ENCODE data around the gene RBMS3. TPM values are rescaled to one million over a fixed set of nuclear protein-coding genes. Genes with fewer than 3 reads are reported as not detected.
"Not testable (repeated sequence)": the region's sequence is repeated elsewhere in the genome, so short reads cannot be mapped to it uniquely, and the experiment has no call there.

Gene RBMS3
- total RNA-seq, 1 donor from 2014 or later, result 22.6 TPM

- DNase-seq (ENCODE audit: low read depth in 2 of 2), result no peak
These were observed 240.4 kb downstream of the RBMS3 start for GRCh38 chr3:29521293-29521692.

DNA sequence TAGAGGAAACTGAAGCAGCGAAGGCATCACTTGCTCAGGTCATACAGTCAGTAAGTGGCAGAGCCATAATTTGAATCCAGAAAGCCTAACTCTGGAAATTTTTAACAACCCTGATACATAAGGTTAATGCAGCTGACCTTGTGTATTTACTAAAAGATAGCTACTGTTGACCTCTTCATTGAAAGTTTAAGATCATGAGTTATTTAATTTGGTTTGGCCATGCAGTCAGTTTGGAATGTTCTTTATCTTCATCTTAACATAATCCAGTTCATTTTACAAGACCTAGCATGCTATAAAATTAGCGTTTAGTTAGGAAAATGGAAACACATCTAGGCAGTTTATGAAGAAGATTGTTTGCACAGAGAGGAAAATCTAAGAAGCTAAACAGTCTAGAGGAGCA, 240.9 kb downstream of the RBMS3 start:
- no peak for DNase-seq (ENCODE audit: low read depth in 2 of 2)

- DNase-seq (ENCODE audit: low read depth in 2 of 2), result not testable (repeated sequence)
These were observed 243.6 kb downstream of the RBMS3 start for GRCh38 chr3:29524433-29524832.

- DNase-seq (ENCODE audit: low read depth in 2 of 2), result peak; percentile 89 to 94
These were observed 244.5 kb downstream of the RBMS3 start for GRCh38 chr3:29525254-29525881.

DNA sequence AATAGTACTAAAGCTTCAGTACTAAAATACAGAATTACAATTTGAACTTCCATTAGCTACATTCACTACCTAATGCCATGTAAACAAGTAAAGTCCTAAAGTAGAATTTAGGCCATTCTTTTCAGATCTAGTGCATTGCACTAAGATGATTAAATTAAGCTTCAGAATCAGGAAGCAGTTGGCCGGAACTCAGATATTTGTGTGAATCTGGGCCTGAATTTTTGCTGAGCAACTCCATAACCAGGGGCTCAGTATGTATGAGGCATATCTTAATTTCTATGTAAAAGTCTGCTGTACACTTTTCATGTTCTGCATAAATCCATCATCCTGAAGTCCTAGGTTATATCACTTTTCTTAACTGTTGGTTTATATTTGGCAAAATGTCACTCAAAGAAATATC, 246.4 kb downstream of the RBMS3 start:
- DNase-seq (ENCODE audit: low read depth in 2 of 2), result peak; percentile 23 to 63

DNA sequence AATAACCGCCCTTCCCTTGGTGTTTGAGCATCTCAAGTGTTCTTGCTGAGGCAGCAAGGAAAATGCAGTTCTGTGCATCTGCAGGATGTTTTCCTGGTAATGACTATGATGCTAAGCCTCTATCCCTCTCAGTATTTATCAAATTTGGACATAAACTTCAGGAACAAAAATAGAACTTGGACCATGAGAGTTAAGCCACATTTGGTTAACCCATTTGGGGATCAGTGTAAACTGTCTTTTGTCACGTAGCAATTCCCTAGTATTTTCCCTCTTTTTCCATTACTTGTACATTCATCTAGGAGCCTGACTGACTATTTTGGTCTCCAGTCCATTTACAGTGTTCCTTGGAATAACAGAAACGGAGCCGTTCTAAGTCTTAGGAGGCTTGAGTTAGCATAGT, 250.8 kb downstream of the RBMS3 start:
- DNase-seq (ENCODE audit: low read depth in 2 of 2), result no peak

GRCh38 chr3:29532473-29532872, 251.6 kb downstream of the RBMS3 start:
- no peak for DNase-seq (ENCODE audit: low read depth in 2 of 2)

DNA sequence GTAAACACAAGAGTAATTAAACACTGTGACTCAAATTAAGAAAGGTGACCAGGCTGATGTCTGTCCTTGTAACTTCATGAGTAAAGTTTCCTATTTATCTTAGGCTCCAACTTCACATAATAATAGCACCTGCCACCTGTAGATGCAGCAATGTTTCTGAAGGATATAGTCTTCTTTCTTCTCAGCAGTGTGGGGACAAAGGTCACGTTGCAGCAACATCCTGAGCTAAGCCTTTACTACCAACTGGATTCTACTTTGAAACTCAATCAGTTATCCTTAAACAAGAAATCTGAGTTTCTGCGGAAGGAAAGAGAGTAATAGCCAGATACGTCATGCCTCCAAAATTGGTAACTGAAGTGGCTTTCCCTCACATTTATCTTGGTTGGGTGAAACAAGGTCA, 253.1 kb downstream of the RBMS3 start:
- DNase-seq (ENCODE audit: low read depth in 2 of 2), result peak in 1 of 2 donors; percentile 90

GRCh38 chr3:29536016-29536758, 255.3 kb downstream of the RBMS3 start:
- no peak for DNase-seq (ENCODE audit: low read depth in 2 of 2)

DNA sequence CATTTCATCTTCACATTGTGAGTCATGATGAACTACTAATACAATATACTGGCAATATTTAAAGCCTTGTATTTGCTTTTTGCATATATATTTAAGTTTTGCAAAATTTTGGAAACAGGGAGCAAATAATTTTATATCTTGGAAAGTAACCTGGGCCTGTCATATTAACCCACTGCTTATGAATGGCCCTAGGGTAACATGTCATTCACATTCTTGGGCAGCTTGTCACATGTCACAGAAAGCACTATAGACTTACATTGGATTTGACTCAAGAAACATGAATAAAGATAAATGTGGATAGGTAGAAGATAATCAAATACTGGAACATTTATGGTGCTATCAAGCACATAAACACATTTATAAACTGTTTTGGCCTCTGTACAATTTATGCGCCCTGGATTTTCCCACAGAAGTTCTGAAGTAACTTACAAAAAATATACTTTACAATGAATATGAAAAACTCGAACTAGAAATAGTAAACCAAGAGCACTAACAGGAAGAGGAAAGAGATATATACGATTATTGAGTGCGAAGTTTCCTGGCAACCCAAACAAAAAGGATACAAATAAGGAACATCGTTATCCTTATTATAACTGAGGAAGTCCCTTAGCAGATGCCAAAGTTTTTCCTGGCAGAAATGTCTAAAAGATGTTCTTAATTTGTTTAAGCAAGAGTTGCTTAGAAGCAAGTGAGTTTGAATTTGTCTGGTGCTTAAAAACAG, 257.2 kb downstream of the RBMS3 start:
- peak in 1 of 2 donors; percentile 84 for DNase-seq (ENCODE audit: low read depth in 2 of 2)

- DNase-seq (ENCODE audit: low read depth in 2 of 2), result no peak
These were observed 257.7 kb downstream of the RBMS3 start for GRCh38 chr3:29538610-29538958.

GRCh38 chr3:29540544-29540943, 259.7 kb downstream of the RBMS3 start:
- DNase-seq (ENCODE audit: low read depth in 2 of 2), result no peak

DNA sequence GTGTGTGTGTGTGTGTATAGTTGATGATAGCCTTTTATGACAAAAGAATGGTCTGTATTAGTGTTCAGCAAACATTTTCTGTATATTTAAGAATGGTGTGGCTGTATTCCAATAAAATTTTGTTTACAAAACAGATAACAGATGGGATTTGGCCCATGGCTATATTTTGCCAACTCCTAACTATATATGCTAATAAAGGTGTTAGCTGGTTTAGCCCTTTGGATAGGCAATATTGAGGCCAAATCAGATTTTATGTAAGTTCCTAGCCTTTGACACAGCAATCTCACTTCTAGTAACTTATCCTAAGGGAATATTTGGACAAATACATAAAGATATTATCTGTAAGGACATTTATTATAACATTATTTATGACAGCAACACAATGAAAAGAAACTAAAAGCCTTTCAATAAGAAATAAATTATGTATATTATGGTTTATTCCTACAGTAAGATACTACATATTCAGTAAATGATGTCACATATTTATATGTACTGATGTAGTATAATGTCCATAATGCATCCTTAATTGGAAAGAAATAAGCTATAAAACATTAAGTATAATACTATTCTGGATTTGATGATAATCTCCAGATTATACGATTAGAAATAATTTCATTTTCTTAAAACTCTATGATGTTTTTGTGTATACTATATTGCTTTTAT, 264.0 kb downstream of the RBMS3 start:
- DNase-seq (ENCODE audit: low read depth in 2 of 2), result no peak

DNA sequence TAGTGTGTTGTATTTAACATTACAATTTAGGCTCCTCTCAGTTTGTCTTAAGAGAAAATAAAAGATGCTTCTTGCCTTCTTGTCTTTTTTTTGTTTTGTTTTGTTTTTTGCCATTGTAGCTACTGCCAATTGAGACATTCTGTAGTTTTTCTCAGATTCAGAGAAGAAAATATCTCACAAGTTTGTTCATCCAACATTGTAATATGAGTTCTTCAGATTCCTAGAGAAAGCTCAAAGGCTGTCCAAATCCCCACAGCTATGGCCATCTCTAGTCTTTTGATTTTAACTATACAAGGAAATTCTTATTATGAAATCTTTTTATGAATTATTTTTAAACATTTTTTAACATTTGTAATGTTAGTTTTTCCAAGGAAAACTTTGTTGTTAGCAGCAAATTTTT, 264.7 kb downstream of the RBMS3 start:
- no peak for DNase-seq (ENCODE audit: low read depth in 2 of 2)

DNA sequence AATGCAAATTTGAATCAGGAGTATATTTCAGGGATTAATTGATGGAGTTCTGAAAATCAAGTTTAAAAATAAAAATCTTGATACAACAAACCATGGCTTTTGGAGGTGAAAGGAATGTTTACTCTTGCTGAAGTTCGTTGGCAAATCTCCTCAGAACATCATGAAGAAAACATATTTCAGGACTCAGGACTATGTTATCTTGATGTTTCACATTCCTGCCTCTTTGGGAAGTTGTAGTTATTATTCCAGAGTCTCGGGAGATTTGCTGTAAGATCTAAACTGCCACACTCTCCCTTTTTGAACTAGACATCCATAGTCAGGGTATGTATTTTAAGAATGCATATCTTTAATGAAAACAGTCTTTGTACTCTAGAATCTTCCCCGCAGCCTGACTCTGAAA, 271.2 kb downstream of the RBMS3 start:
- DNase-seq (ENCODE audit: low read depth in 2 of 2), result no peak

GRCh38 chr3:29554566-29554965, 273.7 kb downstream of the RBMS3 start:
- DNase-seq (ENCODE audit: low read depth in 2 of 2), result peak; percentile 9 to 45

GRCh38 chr3:29555590-29555989, 274.7 kb downstream of the RBMS3 start:
- no peak for DNase-seq (ENCODE audit: low read depth in 2 of 2)

- DNase-seq (ENCODE audit: low read depth in 2 of 2), result no peak
These were observed 276.3 kb downstream of the RBMS3 start for GRCh38 chr3:29557186-29557585.

DNA sequence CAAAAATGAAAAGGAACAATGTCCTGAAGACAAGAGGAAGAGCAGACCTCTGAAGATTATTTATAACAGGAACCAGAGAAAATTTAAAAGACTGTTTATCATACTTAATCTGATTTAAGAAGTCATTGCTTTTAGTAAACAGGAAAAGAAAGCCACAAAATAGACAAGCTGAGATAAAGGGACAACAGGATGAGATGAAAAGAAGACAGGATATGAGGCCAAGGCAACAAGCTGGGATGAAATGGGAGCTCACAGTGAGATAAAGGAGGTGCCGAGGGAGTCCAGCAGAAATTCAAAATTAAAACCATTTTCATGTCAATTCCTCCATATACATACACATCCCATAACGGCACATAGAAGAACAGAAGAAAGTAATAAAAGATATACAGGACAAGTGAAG, 277.0 kb downstream of the RBMS3 start:
- no peak for DNase-seq (ENCODE audit: low read depth in 2 of 2)

GRCh38 chr3:29559741-29560465, 279.0 kb downstream of the RBMS3 start:
- DNase-seq (ENCODE audit: low read depth in 2 of 2), result no peak

- no peak for DNase-seq (ENCODE audit: low read depth in 2 of 2)
These were observed 280.8 kb downstream of the RBMS3 start for GRCh38 chr3:29561651-29562149.

All from lung microvascular endothelial cell (primary cell).